GM13976 (cell line): Measurements from ENCODE around the gene PGBD4.

Experiments used
- DNase-seq: peaks from one replicate; pipeline ENCODE4 v3.0.0; 2012; ENCODE audit warnings: low spot score
- CTCF ChIP-seq: IDR thresholded peaks from 2 replicates; pipeline ENCODE4 v1.5.1; 2012; ENCODE audit warnings: borderline replicate concordance, mild to moderate bottlenecking; ENCODE audit not compliant: insufficient read depth; ENCODE audit errors: extremely low read depth, missing control alignments, control extremely low read depth
- in situ Hi-C: fragments of 300-500 bp; cut with MboI; formaldehyde crosslinking; loops from one replicate; pipeline ENCODE4 v1.12.0; 2022; ENCODE audit warnings: low sequenced_read_pairs, mixed read lengths, inconsistent platforms; ENCODE audit not compliant: unreplicated experiment

Gene PGBD4

GRCh38 chr15:34084086-34084485 lies 17.8 kb upstream of the PGBD4 start:
- DNase-seq, result no peak
- in situ Hi-C loops, result loop anchor here (25.0 kb wide), 1 partner anchor 503 kb away; the partner anchor contains the start of gene GOLGA8B
- TF ChIP-seq CTCF, result no peak

GRCh38 chr15:34085746-34086145 lies 16.1 kb upstream of the PGBD4 start:
- in situ Hi-C loops, result loop anchor here (25.0 kb wide), 1 partner anchor 502 kb away; the partner anchor contains the start of gene GOLGA8B
- DNase-seq, result no peak
- no peak for TF ChIP-seq CTCF

GRCh38 chr15:34099914-34100313 lies 2.0 kb upstream of the PGBD4 start:
- DNase-seq, result no peak
- TF ChIP-seq CTCF, result no peak
- in situ Hi-C loops, result loop anchor here (10.0 to 25.0 kb wide), 2 partner anchors 115 to 487 kb away; partner anchors contain the start of genes GOLGA8B and KATNBL1

GRCh38 chr15:34102175-34102925 lies 467 bp downstream of the PGBD4 start:
- no peak for TF ChIP-seq CTCF
- in situ Hi-C loops, result loop anchor here (10.0 kb wide), 1 partner anchor 112 kb away; the partner anchor contains the start of gene KATNBL1
- no peak for DNase-seq

GRCh38 chr15:34106423-34106822 lies 4.5 kb downstream of the PGBD4 start:
- in situ Hi-C loops, result loop anchor here (10.0 kb wide), 1 partner anchor 108 kb away; the partner anchor contains the start of gene KATNBL1
- DNase-seq, result no peak
- TF ChIP-seq CTCF, result no peak

- in situ Hi-C loops, result loop anchor here (10.0 kb wide), 1 partner anchor 107 kb away; the partner anchor contains the start of gene KATNBL1
- DNase-seq, result no peak
- TF ChIP-seq CTCF, result no peak
Observed at GRCh38 chr15:34107315-34107714, 5.4 kb downstream of the PGBD4 start.
